Panc1 (cell line): Measurements from ENCODE around the gene KDR. TPM values are rescaled to one million over a fixed set of nuclear protein-coding genes. Genes with fewer than 3 reads are reported as not detected.

Source experiments
- ATAC-seq: fragments of 200-7000 bp; cut with Tn5 transposase; 2 replicates; pipeline ENCODE4 v1.9.1; 2020; ENCODE audit warnings: mild to moderate bottlenecking, moderate library complexity
- BruUV-seq: library from RNA; stranded (reverse); fragments of 400-500 nt; replicated peaks from 2 replicates; lab custom pipeline; 2021; lab: Mats Ljungman, UMichigan
- CTCF ChIA-PET: fragments of 300-600 bp; sonication (Branson Sonifier 250); formaldehyde crosslinking; loops from one replicate; lab custom pipeline; 2022; ENCODE audit warnings: antibody characterized with exemption; lab: Charles Lee
- POLR2A ChIA-PET: fragments of 300-600 bp; sonication (Branson Sonifier 250); formaldehyde crosslinking; loops from one replicate; lab custom pipeline; 2022; ENCODE audit warnings: antibody characterized with exemption; lab: Charles Lee
- DNase-seq: peaks from one replicate; pipeline ENCODE4 v3.0.0-alpha.2; 2010; ENCODE audit warnings: low read depth, low spot score
- H3K27ac ChIP-seq: 2 replicates; pipeline ENCODE4 v1.5.1; 2011; ENCODE audit warnings: mild to moderate bottlenecking, low read length, inconsistent platforms
- H3K27me3 ChIP-seq: fragments of 200-500 bp; sonication (Bioruptor generic); 2 replicates; pipeline ENCODE4 v1.6.0; 2014; ENCODE audit warnings: low read length, inconsistent platforms; ENCODE audit not compliant: control insufficient read depth, insufficient read depth
- H3K36me3 ChIP-seq: fragments of 200-500 bp; sonication (Bioruptor generic); 2 replicates; pipeline ENCODE4 v1.5.1; 2014; ENCODE audit warnings: inconsistent platforms, mild to moderate bottlenecking, low read length, moderate library complexity; ENCODE audit not compliant: control insufficient read depth, insufficient read depth
- H3K4me1 ChIP-seq: 2 replicates; pipeline ENCODE4 v1.5.1; 2011; ENCODE audit warnings: inconsistent platforms, mild to moderate bottlenecking, low read length, moderate library complexity; ENCODE audit not compliant: control insufficient read depth, insufficient read depth
- H3K4me3 ChIP-seq, 2 experiments: 2 replicates each; pipeline ENCODE4 v1.5.1; 2011 to 2012; ENCODE audit warnings: low read depth in 2 of 2, low read length in 2 of 2, mild to moderate bottlenecking in 2 of 2, inconsistent platforms in 1 of 2, moderate library complexity in 1 of 2
- H3K9me3 ChIP-seq: fragments of 200-500 bp; sonication (Bioruptor generic); 2 replicates; pipeline ENCODE4 v1.5.1; 2014; ENCODE audit warnings: low read depth, mild to moderate bottlenecking, inconsistent platforms, low read length, moderate library complexity; ENCODE audit not compliant: control insufficient read depth, insufficient read depth
- POLR2AphosphoS5 ChIP-seq: IDR thresholded peaks from 2 replicates; pipeline ENCODE4 v1.6.1; 2012; ENCODE audit warnings: mild to moderate bottlenecking, low read depth, low read length, moderate library complexity
- REST ChIP-seq, 2 experiments: IDR thresholded peaks; 2 replicates each; pipeline ENCODE4 v1.6.1; 2011 to 2012; ENCODE audit warnings: low read depth in 2 of 2, control low read depth in 1 of 2, low read length in 1 of 2, mild to moderate bottlenecking in 1 of 2, moderate library complexity in 1 of 2; ENCODE audit not compliant: insufficient read depth in 1 of 2
- SIN3A ChIP-seq: IDR thresholded peaks from 2 replicates; pipeline ENCODE4 v1.6.1; 2012; ENCODE audit warnings: low read depth, mild to moderate bottlenecking, low read length, moderate library complexity, borderline replicate concordance; ENCODE audit not compliant: insufficient read depth
- TCF7L2 ChIP-seq: IDR thresholded peaks from 2 replicates; pipeline ENCODE4 v1.6.1; 2011; ENCODE audit warnings: mild to moderate bottlenecking, low read depth, low read length, inconsistent platforms
- in situ Hi-C: cut with HindIII; loops from 2 replicates; pipeline ENCODE4 v1.10.0; 2016; ENCODE audit warnings: low sequenced_read_pairs, low pct_unique_long_range_greater_than_20kb
- intact Hi-C: fragments of 100-400 bp; cut with micrococcal nuclease; formaldehyde crosslinking; loops from one replicate; pipeline ENCODE4 v1.10.0; 2022; ENCODE audit not compliant: unreplicated experiment
- total RNA-seq: library from RNA; stranded (reverse); gene quantifications from one replicate; pipeline ENCODE4 v1.2.1, GENCODE V29; 2021; ENCODE audit not compliant: unreplicated experiment
- TF ChIP-seq, protein P1 (sequence below): fragments of 450-650 bp; IDR thresholded peaks from 2 replicates; pipeline ENCODE4 v1.5.1; 2017; ENCODE audit warnings: mild to moderate bottlenecking

Gene KDR
- total RNA-seq, 1 experiment from 2014 or later: 0.18 TPM

- BruUV-seq: no TSS peak
- Histone ChIP-seq H3K4me1 (no peaks in the 10 kb centered on the region), H3K4me3 (no peak overlapping the region), H3K27ac (no peak overlapping the region), H3K9me3 (no peaks in the 10 kb centered on the region), H3K27me3 (no peaks in the 10 kb centered on the region), H3K36me3 (no peaks in the 10 kb centered on the region)
- intact Hi-C loops (no loop called here), in situ Hi-C loops (no loop called here)
- POLR2A ChIA-PET: no interaction called here
- TF ChIP-seq POLR2AphosphoS5 (no peak), SIN3A (no peak), REST (IDR thresholded peaks at IDR 0.05; ENCODE audit: insufficient read depth in 1 of 2, low read depth in 2 of 2, low read length in 1 of 2) (no peak), TCF7L2 (no peak)
- TF ChIP-seq, protein P1, sequence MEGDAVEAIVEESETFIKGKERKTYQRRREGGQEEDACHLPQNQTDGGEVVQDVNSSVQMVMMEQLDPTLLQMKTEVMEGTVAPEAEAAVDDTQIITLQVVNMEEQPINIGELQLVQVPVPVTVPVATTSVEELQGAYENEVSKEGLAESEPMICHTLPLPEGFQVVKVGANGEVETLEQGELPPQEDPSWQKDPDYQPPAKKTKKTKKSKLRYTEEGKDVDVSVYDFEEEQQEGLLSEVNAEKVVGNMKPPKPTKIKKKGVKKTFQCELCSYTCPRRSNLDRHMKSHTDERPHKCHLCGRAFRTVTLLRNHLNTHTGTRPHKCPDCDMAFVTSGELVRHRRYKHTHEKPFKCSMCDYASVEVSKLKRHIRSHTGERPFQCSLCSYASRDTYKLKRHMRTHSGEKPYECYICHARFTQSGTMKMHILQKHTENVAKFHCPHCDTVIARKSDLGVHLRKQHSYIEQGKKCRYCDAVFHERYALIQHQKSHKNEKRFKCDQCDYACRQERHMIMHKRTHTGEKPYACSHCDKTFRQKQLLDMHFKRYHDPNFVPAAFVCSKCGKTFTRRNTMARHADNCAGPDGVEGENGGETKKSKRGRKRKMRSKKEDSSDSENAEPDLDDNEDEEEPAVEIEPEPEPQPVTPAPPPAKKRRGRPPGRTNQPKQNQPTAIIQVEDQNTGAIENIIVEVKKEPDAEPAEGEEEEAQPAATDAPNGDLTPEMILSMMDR: no peak
- CTCF ChIA-PET: no interaction called here
- no peak for DNase-seq
- no peak for ATAC-seq
These were observed 59.4 kb downstream of the KDR start for GRCh38 chr4:55066018-55066417.

GRCh38 chr4:55055529-55055928 is 69.9 kb downstream of the KDR start:
- H3K27ac ChIP-seq: no peak overlapping the region
- CTCF ChIA-PET: no interaction called here
- intact Hi-C loops (no loop called here), in situ Hi-C loops (no loop called here)
- H3K4me1 ChIP-seq: no peaks in the 10 kb centered on the region
- DNase-seq: no peak
- H3K27me3 ChIP-seq: no peaks in the 10 kb centered on the region
- no peaks in the 10 kb centered on the region for H3K36me3 ChIP-seq
- no peak overlapping the region for H3K4me3 ChIP-seq
- TF ChIP-seq SIN3A: no peak
- TF ChIP-seq TCF7L2: no peak
- TF ChIP-seq, protein P1: no peak
- no peak for TF ChIP-seq REST (IDR thresholded peaks at IDR 0.05; ENCODE audit: insufficient read depth in 1 of 2, low read depth in 2 of 2, low read length in 1 of 2)
- no peak for ATAC-seq
- H3K9me3 ChIP-seq: no peaks in the 10 kb centered on the region
- no TSS peak for BruUV-seq
- POLR2A ChIA-PET: no interaction called here
